A549 (cell line): Measurements from ENCODE around the gene ERFL. TPM values are rescaled to one million over a fixed set of nuclear protein-coding genes. Genes with fewer than 3 reads are reported as not detected.

Experiments used
- ATAC-seq, 2 experiments: fragments of 200-7000 bp in 1 of 2; fragments of >200 bp in 1 of 2; cut with Nextera tagmentation in 1 of 2; cut with Tn5 transposase in 1 of 2; 3 replicates each; pipeline versions ENCODE4 v1.8.0 to v1.9.1; 2018 to 2020; ENCODE audit warnings: mild to moderate bottlenecking in 1 of 2, moderate library complexity in 1 of 2
- CTCF ChIA-PET: fragments of 300-600 bp; sonication (Branson Sonifier 250); formaldehyde crosslinking; extraction: SDS; loops from one replicate; lab custom pipeline; 2021; ENCODE audit warnings: antibody characterized with exemption, inconsistent platforms; lab: Yijun Ruan, JAX
- POLR2A ChIA-PET: fragments of 350-600 bp; formaldehyde crosslinking; extraction: SDS; loops from one replicate; lab custom pipeline; 2021; ENCODE audit warnings: antibody characterized with exemption, inconsistent platforms; lab: Yijun Ruan, JAX
- DNase-seq, 2 experiments: peaks; one replicate each; pipeline versions ENCODE4 v3.0.0 to v3.0.0-alpha.2; 2011 to 2016; ENCODE audit warnings: low read depth in 1 of 2, low spot score in 1 of 2
- FAIRE-seq: peaks from 2 replicates; lab custom pipeline; 2011; peaks lifted over from hg19 to GRCh38; lab: Jason Lieb, UNC
- H3K27ac ChIP-seq, 2 experiments: fragments of >200 bp; sonication (Bioruptor Twin); formaldehyde crosslinking; 3 replicates each; pipeline ENCODE4 v1.5.1; 2016 to 2017
- H3K4me1 ChIP-seq: fragments of >200 bp; sonication (Bioruptor Twin); formaldehyde crosslinking; 3 replicates; pipeline ENCODE4 v1.6.1; 2016
- H3K4me2 ChIP-seq: fragments of >200 bp; sonication (Bioruptor Twin); formaldehyde crosslinking; 3 replicates; pipeline ENCODE4 v1.6.1; 2016
- H3K4me3 ChIP-seq: fragments of >200 bp; sonication (Bioruptor Twin); formaldehyde crosslinking; 3 replicates; pipeline ENCODE4 v1.5.1; 2016
- H3K9me3 ChIP-seq: fragments of >200 bp; sonication (Bioruptor Twin); formaldehyde crosslinking; 3 replicates; pipeline ENCODE4 v1.6.1; 2016
- BCL3 ChIP-seq: fragments of >200 bp; sonication (Bioruptor Twin); formaldehyde crosslinking; IDR thresholded peaks from 3 replicates; pipeline ENCODE4 v1.6.1; 2016
- CHD2 ChIP-seq: fragments of 150-350 bp; IDR thresholded peaks from 2 replicates; pipeline ENCODE4 v1.6.1; 2014; ENCODE audit warnings: low read length; ENCODE audit not compliant: partially characterized antibody
- CHD4 ChIP-seq: fragments of 200-600 bp; sonication (generic); IDR thresholded peaks from 2 replicates; pipeline ENCODE4 v1.6.1; 2016; ENCODE audit warnings: antibody characterized with exemption, mild to moderate bottlenecking, borderline replicate concordance
- E2F6 ChIP-seq: IDR thresholded peaks from 2 replicates; pipeline ENCODE4 v1.6.1; 2012; ENCODE audit warnings: low read depth, borderline replicate concordance
- EHMT2 ChIP-seq: fragments of 200-600 bp; sonication (generic); IDR thresholded peaks from 2 replicates; pipeline ENCODE4 v1.6.1; 2016; ENCODE audit warnings: antibody characterized with exemption, low read depth, mild to moderate bottlenecking, moderate library complexity
- GATA3 ChIP-seq: IDR thresholded peaks from 2 replicates; pipeline ENCODE4 v1.6.1; 2012; ENCODE audit warnings: borderline replicate concordance
- HDAC2 ChIP-seq: fragments of 200-600 bp; sonication (generic); IDR thresholded peaks from 2 replicates; pipeline ENCODE4 v1.6.1; 2016
- HES2 ChIP-seq: fragments of >200 bp; sonication (Bioruptor Twin); formaldehyde crosslinking; IDR thresholded peaks from 2 replicates; pipeline ENCODE4 v1.6.1; 2016
- HEYL ChIP-seq: fragments of 250-450 bp; sonication (Bioruptor Pico); IDR thresholded peaks from 2 replicates; pipeline ENCODE4 v1.8.0; 2021; ENCODE audit warnings: mild to moderate bottlenecking, moderate library complexity
- HOXA7 ChIP-seq: fragments of 250-450 bp; sonication (Bioruptor Pico); IDR thresholded peaks from 2 replicates; pipeline ENCODE4 v1.5.0; 2020; ENCODE audit warnings: mild to moderate bottlenecking, moderate library complexity
- JUN ChIP-seq, 2 experiments: fragments of >200 bp; sonication (Bioruptor Twin); formaldehyde crosslinking; IDR thresholded peaks; 2 replicates in 1 of 2; 3 replicates in 1 of 2; pipeline ENCODE4 v1.6.1; 2016 to 2017
- KDM1A ChIP-seq: fragments of 200-600 bp; sonication (generic); IDR thresholded peaks from 2 replicates; pipeline ENCODE4 v1.6.1; 2016; ENCODE audit warnings: low read depth, mild to moderate bottlenecking
- KDM5A ChIP-seq: fragments of 200-600 bp; sonication (generic); IDR thresholded peaks from 2 replicates; pipeline ENCODE4 v1.6.1; 2016; ENCODE audit warnings: antibody characterized with exemption, mild to moderate bottlenecking
- MAFK ChIP-seq: fragments of 450-650 bp; IDR thresholded peaks from 2 replicates; pipeline ENCODE4 v1.6.1; 2014; ENCODE audit not compliant: partially characterized antibody
- MAX ChIP-seq: IDR thresholded peaks from 2 replicates; pipeline ENCODE4 v1.6.1; 2012
- MAZ ChIP-seq: fragments of 150-350 bp; IDR thresholded peaks from 2 replicates; pipeline ENCODE4 v1.6.1; 2014; ENCODE audit warnings: antibody characterized with exemption, low read depth, low read length, borderline replicate concordance
- MYC ChIP-seq: IDR thresholded peaks from 2 replicates; pipeline ENCODE4 v1.6.1; 2012; ENCODE audit warnings: mild to moderate bottlenecking, inconsistent platforms, low read length, improper control_type of control experiment, borderline replicate concordance
- NFE2L2 ChIP-seq: fragments of 150-350 bp; conservative IDR thresholded peaks from 2 replicates; pipeline ENCODE4 v1.6.1; 2014; ENCODE audit warnings: low read length
- NPAS2 ChIP-seq: fragments of 250-450 bp; sonication (Bioruptor Pico); IDR thresholded peaks from 2 replicates; pipeline ENCODE4 v1.8.0; 2022; ENCODE audit warnings: mild to moderate bottlenecking, moderate library complexity, borderline replicate concordance
- NR3C1 ChIP-seq: fragments of >200 bp; sonication (Bioruptor Twin); formaldehyde crosslinking; IDR thresholded peaks from 3 replicates; pipeline ENCODE4 v1.6.1; 2017
- PHF8 ChIP-seq: fragments of 200-600 bp; sonication (generic); IDR thresholded peaks from 2 replicates; pipeline ENCODE4 v1.6.1; 2016; ENCODE audit warnings: low read depth, mild to moderate bottlenecking, antibody characterized with exemption, moderate library complexity, borderline replicate concordance
- POLR2A ChIP-seq: IDR thresholded peaks from 2 replicates; pipeline ENCODE4 v1.6.1; 2012; ENCODE audit warnings: mild to moderate bottlenecking, low read length
- POLR2AphosphoS2 ChIP-seq: conservative IDR thresholded peaks from 2 replicates; pipeline ENCODE4 v1.6.1; 2012; ENCODE audit warnings: low read length, improper control_type of control experiment, inconsistent platforms
- RAD21 ChIP-seq, 2 experiments: fragments of >200 bp in 1 of 2; sonication (Bioruptor Twin) in 1 of 2; formaldehyde crosslinking in 1 of 2; IDR thresholded peaks in 1 of 2; conservative IDR thresholded peaks in 1 of 2; 2 replicates in 1 of 2; 3 replicates in 1 of 2; pipeline ENCODE4 v1.6.1; 2012 to 2018; ENCODE audit warnings: inconsistent platforms in 1 of 2
- RARB ChIP-seq: fragments of 250-450 bp; sonication (Bioruptor Pico); IDR thresholded peaks from 2 replicates; pipeline ENCODE4 v1.8.0; 2021; ENCODE audit warnings: mild to moderate bottlenecking, moderate library complexity
- RCOR1 ChIP-seq: fragments of 150-350 bp; IDR thresholded peaks from 2 replicates; pipeline ENCODE4 v1.6.1; 2014; ENCODE audit warnings: antibody characterized with exemption, low read length, low read depth
- RNF2 ChIP-seq: fragments of 200-600 bp; sonication (generic); IDR thresholded peaks from 2 replicates; pipeline ENCODE4 v1.6.1; 2016; ENCODE audit warnings: low read depth, mild to moderate bottlenecking, antibody characterized with exemption, moderate library complexity, borderline replicate concordance
- SMC3 ChIP-seq: fragments of >200 bp; sonication (Bioruptor Twin); formaldehyde crosslinking; IDR thresholded peaks from 3 replicates; pipeline ENCODE4 v1.6.1; 2018; ENCODE audit warnings: inconsistent platforms
- SREBF2 ChIP-seq: fragments of 450-650 bp; IDR thresholded peaks from 2 replicates; pipeline ENCODE4 v1.6.1; 2014; ENCODE audit warnings: mild to moderate bottlenecking, moderate library complexity
- TFCP2L1 ChIP-seq: fragments of 250-450 bp; sonication (Bioruptor Pico); IDR thresholded peaks from 2 replicates; pipeline ENCODE4 v1.5.0; 2021; ENCODE audit warnings: mild to moderate bottlenecking
- TP53 ChIP-seq: fragments of 250-450 bp; sonication (Bioruptor Pico); IDR thresholded peaks from 2 replicates; pipeline ENCODE4 v1.5.0; 2021; ENCODE audit warnings: mild to moderate bottlenecking, moderate library complexity
- ZC3H11A ChIP-seq: fragments of 450-650 bp; IDR thresholded peaks from 2 replicates; pipeline ENCODE4 v1.6.1; 2014; ENCODE audit warnings: antibody characterized with exemption, mild to moderate bottlenecking
- ZFP36 ChIP-seq: fragments of 450-650 bp; IDR thresholded peaks from 2 replicates; pipeline ENCODE4 v1.6.1; 2014; ENCODE audit warnings: borderline replicate concordance; ENCODE audit not compliant: partially characterized antibody
- ZNF302 ChIP-seq: fragments of 250-450 bp; sonication (Bioruptor Pico); IDR thresholded peaks from 2 replicates; pipeline ENCODE4 v1.9.0; 2021; ENCODE audit warnings: inconsistent platforms, mild to moderate bottlenecking, moderate library complexity
- ZSCAN20 ChIP-seq: fragments of 250-450 bp; sonication (Bioruptor Pico); IDR thresholded peaks from 2 replicates; pipeline ENCODE4 v1.8.0; 2022; ENCODE audit warnings: mild to moderate bottlenecking, moderate library complexity
- WGBS: methylation state at CpG from one replicate; pipeline ENCODE4 v1.1.6; 2017; ENCODE audit errors: missing lambda C conversion rate; 5-methylcytosine and 5-hydroxymethylcytosine counted together
- polyA plus RNA-seq, 4 experiments: library from polyadenylated mRNA; depleted of rRNA in 3 of 4; stranded (reverse); fragments of >200 nt; fragmentation: RNase III in 1 of 4; extraction: RNeasy Plus Mini Kit Qiagen cat#74134 plus additional on column Dnase treatment in 1 of 4; gene quantifications; 2 replicates in 3 of 4; 3 replicates in 1 of 4; pipeline ENCODE4 v1.2.3, GENCODE V29; 2011 to 2017

ERFL gene
- polyA plus RNA-seq, 2 of the 4 experiments (the other 2 are of a cell fraction) = 0.15 to 0.19 TPM

- CTCF ChIA-PET = interaction anchor here (0.6 to 4.3 kb wide), 39 partner anchors 8 to 317 kb away, joined by 3 to 97 read pairs (median 7); partner anchors contain the start of genes CD79A, ERFL and RPS19
- H3K27ac ChIP-seq = peak overlapping the region; percentile 80 to 87
- TF ChIP-seq SMC3 (no peak), TFCP2L1 (CRISPR knock-in tag) (peak; percentile 13), BCL3 (no peak; the same call in 2 of the 3 replicates), MAZ (peak; percentile 51; the same call in 1 of the 2 replicates), PHF8 (peak; percentile 84), ZNF302 (CRISPR knock-in tag) (no peak), HDAC2 (no peak), NFE2L2 (no peak), POLR2A (peak; percentile 95), E2F6 (no peak), RNF2 (0 out of 2 replicates have a peak, but pooled peaks have one; percentile 56), HES2 (no peak), NR3C1 (no peak), JUN (IDR thresholded peaks at IDR 0.05) (peak in 1 of 2 experiments; percentile 22; a peak in 3 of 5 replicates), RCOR1 (no peak), ZC3H11A (no peak), NPAS2 (CRISPR knock-in tag) (no peak), MAFK (no peak)
- TF ChIP-seq, all 56 proteins: peak for 6
- Histone ChIP-seq H3K4me2 (peak overlapping the region; percentile 82), H3K4me1 (peaks cover 13% of the 10 kb centered on the region), H3K9me3 (no peaks in the 10 kb centered on the region), H3K4me3 (peak overlapping the region; percentile 76)
- DNase-seq (peak; percentile 87 to 97), ATAC-seq (peak; percentile 79 to 88), FAIRE-seq (peak; percentile 32)
- WGBS = 2% methylated on average over 39 of the region's 43 CpGs
- POLR2A ChIA-PET = interaction anchor here (1.0 to 4.0 kb wide), 6 partner anchors 43 to 118 kb away, joined by 3 to 34 read pairs (median 4); partner anchors contain the start of genes RPS19 and ZNF574
These were observed 30.3 kb upstream of the ERFL start for GRCh38 chr19:41958367-41959055.

- Histone ChIP-seq H3K27ac (peak overlapping the region; percentile 80 to 87), H3K4me1 (peaks cover 13% of the 10 kb centered on the region), H3K4me2 (peak overlapping the region; percentile 82), H3K4me3 (peak overlapping the region; percentile 76), H3K9me3 (no peaks in the 10 kb centered on the region)
- ChIA-PET POLR2A (interaction anchor here (1.0 to 4.0 kb wide), 3 partner anchors 85 to 98 kb away, joined by 3 to 34 read pairs (median 24); partner anchors contain the start of gene RPS19), CTCF (interaction anchor here (0.6 to 4.3 kb wide), 42 partner anchors 8 to 439 kb away, joined by 3 to 97 read pairs (median 6); partner anchors contain the start of genes CD79A and RPS19)
- DNase-seq (peak; percentile 96 to 100), ATAC-seq (peak; percentile 72 to 83), FAIRE-seq (peak; percentile 100)
- WGBS = 2% methylated on average over 10 of the region's 10 CpGs
- TF ChIP-seq RAD21 (conservative IDR thresholded peaks at IDR 0.05 in 1 of 2, IDR thresholded peaks at IDR 0.05 in 1 of 2) (peak; percentile 89 to 96), ZNF302 (CRISPR knock-in tag) (no peak), SREBF2 (no peak), KDM5A (no peak), E2F6 (0 out of 2 replicates have a peak, but pooled peaks have one; percentile 42), KDM1A (no peak), PHF8 (no peak), POLR2AphosphoS2 (no peak), HOXA7 (no peak), NR3C1 (no peak), MAFK (no peak), NPAS2 (CRISPR knock-in tag) (no peak), SMC3 (peak; percentile 79), GATA3 (no peak), ZFP36 (no peak), EHMT2 (no peak), MAX (peak; percentile 57), MYC (peak; percentile 42; the same call in 1 of the 2 replicates), ZSCAN20 (CRISPR knock-in tag) (no peak), TP53 (CRISPR knock-in tag) (peak; percentile 64; the same call in 1 of the 2 replicates), HEYL (CRISPR knock-in tag) (no peak), RARB (CRISPR knock-in tag) (no peak), CHD2 (no peak), CHD4 (no peak), RCOR1 (no peak)
These were observed 29.7 kb upstream of the ERFL start for GRCh38 chr19:41957838-41958366.
